Keratinocyte (primary cell): ENCODE data around the gene RRP36. TPM values are rescaled to one million over a fixed set of nuclear protein-coding genes. Genes with fewer than 3 reads are reported as not detected.

ENCODE experiments used
- DNase-seq: peaks from one replicate; pipeline ENCODE4 v3.0.0-alpha.2; 2011; ENCODE audit warnings: low read depth, missing footprints, low spot score
- FAIRE-seq: peaks from 2 replicates; lab custom pipeline; 2011; peaks lifted over from hg19 to GRCh38; lab: Jason Lieb, UNC
- H2AFZ ChIP-seq: 2 replicates; pipeline ENCODE4 v1.6.0; 2012; ENCODE audit warnings: low read length, control low read depth, inconsistent platforms; ENCODE audit not compliant: control insufficient read depth
- H3K27ac ChIP-seq: 2 replicates; pipeline ENCODE4 v1.5.1; 2011; ENCODE audit warnings: low read length; ENCODE audit not compliant: control insufficient read depth, insufficient read depth
- H3K27me3 ChIP-seq: 3 replicates; pipeline ENCODE4 v1.6.0; 2011; ENCODE audit warnings: low read length; ENCODE audit not compliant: control insufficient read depth, insufficient read depth; ENCODE audit errors: extremely low read depth
- H3K36me3 ChIP-seq, 2 experiments: 2 replicates in 1 of 2; 3 replicates in 1 of 2; pipeline ENCODE4 v1.5.1; 2011; ENCODE audit warnings: low read length in 2 of 2, mild to moderate bottlenecking in 1 of 2; ENCODE audit not compliant: control insufficient read depth in 2 of 2, insufficient read depth in 2 of 2; ENCODE audit errors: extremely low read depth in 1 of 2
- H3K4me1 ChIP-seq: 3 replicates; pipeline ENCODE4 v1.5.1; 2011; ENCODE audit warnings: low read length; ENCODE audit not compliant: control insufficient read depth, insufficient read depth; ENCODE audit errors: extremely low read depth
- H3K4me2 ChIP-seq: 3 replicates; pipeline ENCODE4 v1.6.0; 2011; ENCODE audit warnings: low read depth, low read length; ENCODE audit not compliant: control insufficient read depth, insufficient read depth; ENCODE audit errors: extremely low read depth
- H3K4me3 ChIP-seq, 3 experiments: fragments of 200-600 bp in 1 of 3; sonication (generic) in 1 of 3; 2 replicates in 2 of 3; 3 replicates in 1 of 3; pipeline ENCODE4 v1.5.1; 2011 to 2016; ENCODE audit warnings: low read length in 3 of 3, mild to moderate bottlenecking in 3 of 3, control low read depth in 2 of 3, inconsistent platforms in 1 of 3, low read depth in 1 of 3, mixed read lengths in 1 of 3, mixed run types in 1 of 3, moderate library complexity in 1 of 3; ENCODE audit not compliant: control insufficient read depth in 2 of 3, insufficient read depth in 2 of 3; ENCODE audit errors: extremely low read depth in 1 of 3
- H3K79me2 ChIP-seq: 2 replicates; pipeline ENCODE4 v1.6.0; 2012; ENCODE audit warnings: low read length; ENCODE audit not compliant: control insufficient read depth, insufficient read depth
- H3K9ac ChIP-seq: 3 replicates; pipeline ENCODE4 v1.6.0; 2011; ENCODE audit warnings: low read length; ENCODE audit not compliant: control insufficient read depth, insufficient read depth; ENCODE audit errors: extremely low read depth
- H3K9me1 ChIP-seq: 3 replicates; pipeline ENCODE4 v1.6.0; 2011; ENCODE audit warnings: low read length; ENCODE audit not compliant: control insufficient read depth, insufficient read depth; ENCODE audit errors: extremely low read depth
- H3K9me3 ChIP-seq: 2 replicates; pipeline ENCODE4 v1.5.1; 2012; ENCODE audit warnings: low read depth, low read length; ENCODE audit not compliant: control insufficient read depth
- H4K20me1 ChIP-seq: 3 replicates; pipeline ENCODE4 v1.6.0; 2011; ENCODE audit warnings: low read length; ENCODE audit not compliant: control insufficient read depth, insufficient read depth; ENCODE audit errors: extremely low read depth
- EZH2 ChIP-seq: IDR thresholded peaks from one replicate; pipeline ENCODE4 v1.6.1; 2012; ENCODE audit warnings: inconsistent platforms, mild to moderate bottlenecking, low read length, moderate library complexity
- dilution Hi-C: fragments of 300-500 bp; cut with MboI; formaldehyde crosslinking; loops from one replicate; pipeline ENCODE4 v1.7.0; 2020; ENCODE audit warnings: low sequenced_read_pairs; ENCODE audit not compliant: extremely low pct_ligation_motif_present
- polyA plus RNA-seq, 5 experiments: library from polyadenylated mRNA; depleted of rRNA in 3 of 5; stranded (reverse) in 3 of 5; stranded (forward) in 1 of 5; unstranded in 1 of 5; fragments of >200 nt; gene quantifications; 1 replicate in 1 of 5; 2 replicates in 3 of 5; 3 replicates in 1 of 5; pipeline versions ENCODE4 v1.2.1 to v1.2.3, GENCODE V29; 2011 to 2012; ENCODE audit warnings: missing spikeins in 2 of 5, low read depth in 1 of 5, low replicate concordance in 1 of 5
- TF ChIP-seq, protein P1 (sequence below), 3 experiments: IDR thresholded peaks in 1 of 3; conservative IDR thresholded peaks in 1 of 3; optimal IDR thresholded peaks in 1 of 3; 2 replicates in 2 of 3; 3 replicates in 1 of 3; pipeline versions ENCODE3 to v1.5.1; 2011; ENCODE audit warnings: low read length in 3 of 3, mild to moderate bottlenecking in 3 of 3, moderate library complexity in 2 of 3, control low read depth in 1 of 3, inconsistent platforms in 1 of 3; ENCODE audit not compliant: insufficient read depth in 2 of 3; ENCODE audit errors: extremely low read depth in 1 of 3

RRP36 gene
- polyA plus RNA-seq, 1 donor (not counting 4 experiments of a cell fraction or from before 2014, with no cell fraction given), result 67.5 TPM

DNA sequence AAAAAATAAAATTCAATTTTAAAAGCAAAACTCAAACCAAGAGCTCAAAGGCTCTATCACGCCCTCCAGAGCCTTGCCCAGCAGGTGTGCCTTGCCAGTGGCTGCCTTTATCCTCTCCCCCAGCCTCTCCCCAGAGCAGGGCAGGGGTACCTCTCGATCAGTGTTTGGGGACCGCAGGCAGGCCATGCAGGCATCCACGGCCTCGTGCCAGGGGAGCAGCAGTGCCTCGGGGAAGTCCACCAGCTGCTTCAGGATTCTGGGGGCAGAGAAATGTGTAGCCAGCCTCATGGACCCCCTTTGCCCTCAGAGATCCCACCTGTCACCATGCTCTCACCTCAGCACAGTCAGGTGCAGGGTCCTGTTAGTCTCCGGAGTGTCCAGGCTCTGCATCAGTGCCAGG lies 26.6 kb downstream of the RRP36 start:
- Histone ChIP-seq H3K36me3 (peaks cover 31 to 37% of the 10 kb centered on the region in 2 experiments), H3K9me1 (no peaks in the 10 kb centered on the region), H2AFZ (no peak overlapping the region), H3K27ac (no peak overlapping the region), H3K79me2 (peaks cover 7% of the 10 kb centered on the region), H4K20me1 (no peaks in the 10 kb centered on the region), H3K9ac (no peak overlapping the region), H3K27me3 (no peaks in the 10 kb centered on the region), H3K4me1 (peaks cover 10% of the 10 kb centered on the region), H3K4me3 (no peak overlapping the region), H3K4me2 (no peak overlapping the region), H3K9me3 (no peaks in the 10 kb centered on the region)
- no peak for DNase-seq
- no peak for TF ChIP-seq EZH2
- TF ChIP-seq, protein P1, sequence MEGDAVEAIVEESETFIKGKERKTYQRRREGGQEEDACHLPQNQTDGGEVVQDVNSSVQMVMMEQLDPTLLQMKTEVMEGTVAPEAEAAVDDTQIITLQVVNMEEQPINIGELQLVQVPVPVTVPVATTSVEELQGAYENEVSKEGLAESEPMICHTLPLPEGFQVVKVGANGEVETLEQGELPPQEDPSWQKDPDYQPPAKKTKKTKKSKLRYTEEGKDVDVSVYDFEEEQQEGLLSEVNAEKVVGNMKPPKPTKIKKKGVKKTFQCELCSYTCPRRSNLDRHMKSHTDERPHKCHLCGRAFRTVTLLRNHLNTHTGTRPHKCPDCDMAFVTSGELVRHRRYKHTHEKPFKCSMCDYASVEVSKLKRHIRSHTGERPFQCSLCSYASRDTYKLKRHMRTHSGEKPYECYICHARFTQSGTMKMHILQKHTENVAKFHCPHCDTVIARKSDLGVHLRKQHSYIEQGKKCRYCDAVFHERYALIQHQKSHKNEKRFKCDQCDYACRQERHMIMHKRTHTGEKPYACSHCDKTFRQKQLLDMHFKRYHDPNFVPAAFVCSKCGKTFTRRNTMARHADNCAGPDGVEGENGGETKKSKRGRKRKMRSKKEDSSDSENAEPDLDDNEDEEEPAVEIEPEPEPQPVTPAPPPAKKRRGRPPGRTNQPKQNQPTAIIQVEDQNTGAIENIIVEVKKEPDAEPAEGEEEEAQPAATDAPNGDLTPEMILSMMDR (optimal IDR thresholded peaks at IDR 0.05 in 1 of 3, IDR thresholded peaks at IDR 0.05 in 1 of 3, conservative IDR thresholded peaks at IDR 0.05 in 1 of 3; ENCODE audit: extremely low read depth in 1 of 3, insufficient read depth in 2 of 3, low read length in 3 of 3), result no peak
- dilution Hi-C loops, result no loop called here
- FAIRE-seq, result no peak

DNA sequence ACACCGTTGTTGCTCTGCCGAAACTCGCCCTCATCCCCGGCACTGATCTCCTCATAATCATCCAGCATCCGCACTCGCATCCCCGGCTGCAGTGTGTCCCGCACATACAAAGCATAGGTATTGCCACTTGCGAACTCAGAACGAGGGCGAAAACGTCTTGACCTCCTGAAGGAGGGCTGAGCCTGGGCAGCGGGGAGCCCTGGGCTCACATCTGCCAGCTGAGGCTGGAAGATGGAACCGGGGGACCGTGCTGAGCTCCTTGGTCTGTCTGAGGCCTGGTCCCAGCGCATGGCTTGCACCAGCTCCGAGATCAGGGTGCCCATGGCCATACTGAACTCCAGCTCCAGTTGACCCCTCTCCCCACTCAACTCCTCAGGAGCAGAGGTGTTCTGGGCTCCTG lies 29.6 kb downstream of the RRP36 start:
- DNase-seq, result no peak
- H2AFZ ChIP-seq, result no peak overlapping the region
- no peak overlapping the region for H3K9ac ChIP-seq
- H3K36me3 ChIP-seq, result peaks cover 23 to 35% of the 10 kb centered on the region in 2 experiments
- peaks cover 15% of the 10 kb centered on the region for H3K4me1 ChIP-seq
- H3K4me3 ChIP-seq, result no peak overlapping the region
- H3K4me2 ChIP-seq, result no peak overlapping the region
- TF ChIP-seq, protein P1 (optimal IDR thresholded peaks at IDR 0.05 in 1 of 3, IDR thresholded peaks at IDR 0.05 in 1 of 3, conservative IDR thresholded peaks at IDR 0.05 in 1 of 3; ENCODE audit: extremely low read depth in 1 of 3, insufficient read depth in 2 of 3, low read length in 3 of 3), result no peak
- TF ChIP-seq EZH2, result no peak
- H3K79me2 ChIP-seq, result peaks cover 10% of the 10 kb centered on the region
- no peak for FAIRE-seq
- H3K9me1 ChIP-seq, result no peaks in the 10 kb centered on the region
- dilution Hi-C loops, result no loop called here
- H3K27ac ChIP-seq, result no peak overlapping the region
- no peaks in the 10 kb centered on the region for H3K9me3 ChIP-seq
- H3K27me3 ChIP-seq, result no peaks in the 10 kb centered on the region
- H4K20me1 ChIP-seq, result no peaks in the 10 kb centered on the region
